ENCODE measurements around the gene MRPL20. TPM values are rescaled to one million over a fixed set of nuclear protein-coding genes. Genes with fewer than 3 reads are reported as not detected.

Gene MRPL20
- total RNA-seq, 1 donor from 2014 or later, result 117 TPM

DNA sequence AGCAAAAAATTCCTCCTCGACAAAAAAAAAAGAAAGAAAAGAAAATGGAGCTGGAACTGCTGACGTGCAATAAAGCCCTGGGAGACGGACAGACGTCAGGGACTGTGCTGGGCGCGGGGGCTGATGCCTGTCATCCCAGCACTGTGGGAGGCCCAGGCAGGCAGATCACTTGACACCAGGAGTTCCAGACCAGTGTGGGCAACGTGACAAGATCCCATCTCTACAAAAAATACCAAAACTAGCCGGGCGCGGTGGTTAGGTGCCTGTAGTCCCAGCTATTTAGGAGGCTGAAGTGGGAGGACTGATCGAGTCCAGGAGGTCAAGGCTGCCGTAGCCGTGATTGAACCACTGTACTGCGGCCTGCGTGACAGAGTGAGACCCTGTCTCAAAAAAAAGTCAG is 17.6 kb upstream of the MRPL20 start:
- Mint-ChIP-seq H3K27me3 (ENCODE audit: low read depth) (peaks cover 23% of the 10 kb centered on the region), H3K27ac (ENCODE audit: unreplicated experiment) (no peak overlapping the region), H3K4me3 (peak overlapping the region; percentile 34), H3K4me1 (peaks cover 29% of the 10 kb centered on the region), H3K36me3 (ENCODE audit: low read depth) (no peaks in the 10 kb centered on the region), H3K9me3 (no peaks in the 10 kb centered on the region)
- TF ChIP-seq, protein P1, sequence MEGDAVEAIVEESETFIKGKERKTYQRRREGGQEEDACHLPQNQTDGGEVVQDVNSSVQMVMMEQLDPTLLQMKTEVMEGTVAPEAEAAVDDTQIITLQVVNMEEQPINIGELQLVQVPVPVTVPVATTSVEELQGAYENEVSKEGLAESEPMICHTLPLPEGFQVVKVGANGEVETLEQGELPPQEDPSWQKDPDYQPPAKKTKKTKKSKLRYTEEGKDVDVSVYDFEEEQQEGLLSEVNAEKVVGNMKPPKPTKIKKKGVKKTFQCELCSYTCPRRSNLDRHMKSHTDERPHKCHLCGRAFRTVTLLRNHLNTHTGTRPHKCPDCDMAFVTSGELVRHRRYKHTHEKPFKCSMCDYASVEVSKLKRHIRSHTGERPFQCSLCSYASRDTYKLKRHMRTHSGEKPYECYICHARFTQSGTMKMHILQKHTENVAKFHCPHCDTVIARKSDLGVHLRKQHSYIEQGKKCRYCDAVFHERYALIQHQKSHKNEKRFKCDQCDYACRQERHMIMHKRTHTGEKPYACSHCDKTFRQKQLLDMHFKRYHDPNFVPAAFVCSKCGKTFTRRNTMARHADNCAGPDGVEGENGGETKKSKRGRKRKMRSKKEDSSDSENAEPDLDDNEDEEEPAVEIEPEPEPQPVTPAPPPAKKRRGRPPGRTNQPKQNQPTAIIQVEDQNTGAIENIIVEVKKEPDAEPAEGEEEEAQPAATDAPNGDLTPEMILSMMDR (conservative IDR thresholded peaks at IDR 0.05), result no peak
- no peak for DNase-seq (ENCODE audit: low read depth, low spot score)

DNA sequence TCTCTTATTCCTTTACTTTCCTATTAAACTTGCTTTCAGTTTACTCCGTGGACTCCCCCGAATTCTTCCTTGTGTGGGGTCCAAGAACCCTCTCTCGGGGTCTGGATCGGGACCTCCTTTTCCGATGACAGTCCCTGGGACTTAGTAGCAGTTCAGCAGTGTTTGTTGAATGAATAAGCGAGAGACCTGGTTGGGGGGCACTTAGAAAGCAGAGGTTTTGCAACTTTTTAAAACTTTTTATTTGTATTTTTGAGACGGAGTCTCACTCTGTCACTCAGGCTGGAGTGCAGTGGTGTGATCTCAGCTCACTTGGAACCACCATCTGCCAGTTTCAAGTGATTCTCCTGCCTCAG is 16.1 kb upstream of the MRPL20 start:
- H3K4me1 Mint-ChIP-seq, result peaks cover 27% of the 10 kb centered on the region
- peaks cover 11% of the 10 kb centered on the region for H3K27me3 Mint-ChIP-seq (ENCODE audit: low read depth)
- no peaks in the 10 kb centered on the region for H3K9me3 Mint-ChIP-seq
- H3K36me3 Mint-ChIP-seq (ENCODE audit: low read depth), result no peaks in the 10 kb centered on the region
- TF ChIP-seq, protein P1 (conservative IDR thresholded peaks at IDR 0.05), result no peak
- DNase-seq (ENCODE audit: low read depth, low spot score), result no peak
- no peak overlapping the region for H3K4me3 Mint-ChIP-seq
- H3K27ac Mint-ChIP-seq (ENCODE audit: unreplicated experiment), result no peak overlapping the region

DNA sequence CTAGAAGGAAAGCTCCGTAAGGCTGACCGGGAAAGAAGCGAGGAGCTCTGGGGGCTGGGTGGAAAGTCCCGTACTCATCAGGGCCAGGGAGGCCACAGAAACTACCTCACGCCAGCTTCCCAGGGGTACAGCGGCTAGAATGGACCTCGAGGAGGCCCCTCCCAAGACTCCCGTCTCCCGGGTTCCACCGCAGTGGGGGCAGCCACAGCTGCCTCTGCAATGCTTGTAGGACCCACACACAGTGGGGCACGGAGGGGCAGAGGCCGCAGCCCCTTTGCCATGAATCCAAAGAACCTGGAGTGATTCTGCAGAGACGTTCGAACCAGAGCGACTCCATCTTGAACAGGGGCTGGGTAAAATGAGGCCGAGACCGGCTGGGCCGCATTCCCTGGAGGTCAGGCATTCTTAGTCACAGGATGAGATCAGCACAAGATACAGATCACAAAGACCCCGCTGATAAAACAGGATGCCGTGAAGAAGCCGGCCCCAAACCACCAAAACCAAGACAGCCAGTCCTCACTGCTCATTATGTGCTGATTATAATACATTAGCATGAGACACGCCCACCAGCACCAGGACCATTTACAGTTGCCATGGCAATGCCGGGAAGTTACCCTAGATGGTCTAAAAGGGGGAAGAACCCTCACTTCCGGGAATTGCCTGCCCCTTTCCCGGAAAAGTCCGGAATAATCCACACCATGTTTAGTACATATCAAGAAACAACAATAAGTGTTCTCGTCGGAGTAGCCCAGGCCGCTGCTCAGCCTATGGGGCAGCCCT is 15.6 kb upstream of the MRPL20 start:
- H3K27ac Mint-ChIP-seq (ENCODE audit: unreplicated experiment), result no peak overlapping the region
- no peak for DNase-seq (ENCODE audit: low read depth, low spot score)
- H3K9me3 Mint-ChIP-seq, result no peaks in the 10 kb centered on the region
- TF ChIP-seq, protein P1 (conservative IDR thresholded peaks at IDR 0.05), result no peak
- H3K36me3 Mint-ChIP-seq (ENCODE audit: low read depth), result no peaks in the 10 kb centered on the region
- H3K27me3 Mint-ChIP-seq (ENCODE audit: low read depth), result peaks cover 11% of the 10 kb centered on the region
- H3K4me1 Mint-ChIP-seq, result peaks cover 30% of the 10 kb centered on the region
- H3K4me3 Mint-ChIP-seq, result peak overlapping the region; percentile 64

DNA sequence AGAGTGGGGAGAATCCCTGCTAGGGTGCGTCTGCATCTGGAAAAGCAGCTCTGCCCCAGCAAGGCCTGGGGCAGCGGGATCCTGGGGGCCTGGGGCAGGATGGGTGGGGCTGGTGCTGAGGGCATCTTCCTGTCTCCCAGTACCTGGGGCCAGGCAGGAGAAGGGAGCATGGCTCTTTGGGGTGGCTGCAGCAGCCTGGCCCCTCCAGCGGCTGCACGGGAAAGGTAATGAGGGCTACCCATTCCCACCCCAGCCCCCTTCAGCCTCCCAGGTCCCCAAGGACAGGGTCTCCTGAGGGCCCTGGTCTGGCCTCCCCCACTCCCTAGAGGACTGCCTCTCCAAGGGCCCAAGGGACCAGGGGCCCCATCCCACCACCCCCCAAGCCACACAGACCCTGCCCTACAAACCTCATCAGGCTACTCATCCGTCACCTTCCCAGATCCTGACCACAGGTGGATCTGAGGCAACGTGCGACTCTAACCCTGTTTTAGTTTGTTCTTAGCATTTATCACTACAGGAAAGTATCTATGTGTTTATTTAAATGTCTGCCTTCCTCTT is 14.9 kb upstream of the MRPL20 start:
- Mint-ChIP-seq H3K27me3 (ENCODE audit: low read depth) (peaks cover 11% of the 10 kb centered on the region), H3K4me1 (peaks cover 31% of the 10 kb centered on the region), H3K4me3 (no peak overlapping the region), H3K9me3 (no peaks in the 10 kb centered on the region), H3K27ac (ENCODE audit: unreplicated experiment) (no peak overlapping the region), H3K36me3 (ENCODE audit: low read depth) (no peaks in the 10 kb centered on the region)
- TF ChIP-seq, protein P1 (conservative IDR thresholded peaks at IDR 0.05), result no peak
- DNase-seq (ENCODE audit: low read depth, low spot score), result no peak

DNA sequence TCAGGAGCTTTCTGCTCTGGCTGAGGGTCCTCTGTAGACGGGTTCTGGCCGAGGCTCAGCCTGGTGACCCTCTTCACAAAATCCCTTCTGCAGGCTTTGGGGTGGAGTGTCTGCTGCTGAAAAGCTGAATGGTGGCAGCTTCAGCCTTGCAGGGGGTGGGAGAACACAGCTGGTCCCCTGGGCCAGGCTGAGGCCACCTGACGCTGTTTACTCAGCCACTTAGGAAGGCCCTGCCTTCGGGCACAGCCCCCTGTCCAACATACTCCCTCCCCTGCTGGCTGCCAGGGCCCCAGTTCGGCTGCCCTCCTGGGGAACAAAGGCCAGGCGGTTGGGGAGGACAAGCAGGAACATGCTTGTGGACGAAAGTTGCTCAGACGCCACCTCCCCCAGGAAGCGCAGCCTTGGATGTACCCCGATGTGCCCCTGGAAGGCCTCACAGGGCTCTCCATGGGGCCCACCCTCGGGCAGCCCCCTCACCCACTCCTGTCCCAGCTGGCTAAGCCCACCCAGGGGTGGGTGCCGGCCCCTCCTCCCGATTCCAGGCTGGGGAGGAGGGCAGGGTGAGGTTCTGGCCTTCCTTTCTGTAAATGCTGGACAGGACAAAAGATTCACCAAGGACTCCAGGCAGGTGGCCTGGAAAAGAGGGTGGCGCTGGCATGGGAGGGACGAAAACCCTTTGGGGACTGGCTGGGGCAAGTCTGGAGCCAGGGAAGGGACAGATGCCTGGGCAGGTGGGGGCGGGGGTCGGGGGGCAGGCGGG is 14.2 kb upstream of the MRPL20 start, which contains the start of gene ANKRD65:
ANKRD65 (minus strand) TSS at position 130 of the 760 bp plus-strand sequence. CDS start 271 bp downstream, outside the sequence.
- DNase-seq (ENCODE audit: low read depth, low spot score), result no peak
- Mint-ChIP-seq H3K36me3 (ENCODE audit: low read depth) (no peaks in the 10 kb centered on the region), H3K9me3 (no peaks in the 10 kb centered on the region), H3K4me3 (no peak within 1 kb of the TSS), H3K27ac (ENCODE audit: unreplicated experiment) (no peak within 1 kb of the TSS), H3K27me3 (ENCODE audit: low read depth) (peaks cover 11% of the 10 kb centered on the region), H3K4me1 (peaks cover 29% of the 10 kb centered on the region)
- TF ChIP-seq, protein P1 (conservative IDR thresholded peaks at IDR 0.05), result no peak

Data from neural crest cell (in vitro differentiated cells).